ENCODE measurements around the gene HPS5.

- TF ChIP-seq POLR2AphosphoS5 (IDR thresholded peaks at IDR 0.05) (no peak), CTCF (IDR thresholded peaks at IDR 0.05) (no peak), POLR2A (IDR thresholded peaks at IDR 0.05) (no peak)
Measured at GRCh38 chr11:18371279-18371678, 49.3 kb upstream of the HPS5 start.

Measured in breast epithelium (tissue), 3 donors.